HCT116 (cell line): ENCODE measurements around the gene CSRP1. TPM values are rescaled to one million over a fixed set of nuclear protein-coding genes. Genes with fewer than 3 reads are reported as not detected.
"Not testable (repeated sequence)": the region's sequence is repeated elsewhere in the genome, so short reads cannot be mapped to it uniquely, and the experiment has no call there.

Experiments
- ATAC-seq: fragments of 200-7000 bp; cut with Tn5 transposase; 2 replicates; pipeline ENCODE4 v1.9.1; 2020; ENCODE audit warnings: mild to moderate bottlenecking, moderate library complexity
- BruUV-seq: library from RNA; stranded (reverse); fragments of 400-500 nt; replicated peaks from 2 replicates; lab custom pipeline; 2021; lab: Mats Ljungman, UMichigan
- CTCF ChIA-PET: fragments of 300-600 bp; sonication (Branson Sonifier 250); formaldehyde crosslinking; loops from one replicate; lab custom pipeline; 2021; ENCODE audit warnings: antibody characterized with exemption; lab: Charles Lee
- POLR2A ChIA-PET: fragments of 300-600, 350-600 bp; sonication (Branson Sonifier 250); formaldehyde crosslinking; loops from one replicate; lab custom pipeline; 2021; ENCODE audit warnings: antibody characterized with exemption; lab: Charles Lee
- RAD21 ChIA-PET, 2 experiments: fragments of 300-600 bp; sonication (Branson Sonifier 250); formaldehyde crosslinking; loops; one replicate each; lab custom pipeline; 2023; ENCODE audit warnings: low total read pairs in 2 of 2; ENCODE audit not compliant: uncharacterized antibody in 2 of 2, unreplicated experiment in 2 of 2, low non-redundant PET in 1 of 2; lab: Charles Lee
- DNase-seq: peaks from one replicate; pipeline ENCODE4 v3.0.0-alpha.2; 2010; ENCODE audit warnings: low read depth, low spot score
- H2AFZ ChIP-seq: fragments of 200-600 bp; shearing (Covaris generic), sonication (generic); 2 replicates; pipeline ENCODE4 v1.6.1; 2017; ENCODE audit warnings: low read depth, mixed run types, mixed read lengths, antibody characterized with exemption, low read length; ENCODE audit not compliant: poor library complexity, severe bottlenecking
- H3K27ac ChIP-seq: 2 replicates; pipeline ENCODE4 v1.5.1; 2012; ENCODE audit warnings: low read depth, low read length
- H3K27me3 ChIP-seq: fragments of 200-600 bp; sonication (generic); 2 replicates; pipeline ENCODE4 v1.6.1; 2016; ENCODE audit warnings: mixed run types, low read length, mixed read lengths; ENCODE audit not compliant: insufficient read depth
- H3K36me3 ChIP-seq, 2 experiments: fragments of 200-500 bp in 1 of 2; fragments of 200-600 bp in 1 of 2; sonication (Bioruptor generic) in 1 of 2; sonication (generic) in 1 of 2; 2 replicates each; pipeline versions ENCODE4 v1.5.1 to v1.6.1; 2014 to 2016; ENCODE audit warnings: low read length in 2 of 2, inconsistent platforms in 1 of 2, mixed read lengths in 1 of 2, mixed run types in 1 of 2; ENCODE audit not compliant: insufficient read depth in 2 of 2, control insufficient read depth in 1 of 2
- H3K4me1 ChIP-seq, 2 experiments: fragments of 200-600 bp in 1 of 2; sonication (generic) in 1 of 2; 2 replicates each; pipeline versions ENCODE4 v1.5.1 to v1.6.1; 2012 to 2017; ENCODE audit warnings: low read length in 2 of 2, inconsistent platforms in 1 of 2, mild to moderate bottlenecking in 1 of 2, mixed read lengths in 1 of 2, mixed run types in 1 of 2, moderate library complexity in 1 of 2; ENCODE audit not compliant: insufficient read depth in 2 of 2, control insufficient read depth in 1 of 2
- H3K4me2 ChIP-seq: fragments of 200-600 bp; sonication (generic); 2 replicates; pipeline ENCODE4 v1.6.1; 2017; ENCODE audit warnings: mixed run types, low read length, mixed read lengths
- H3K4me3 ChIP-seq, 2 experiments: fragments of 200-600 bp in 1 of 2; sonication (generic) in 1 of 2; replicated peaks in 1 of 2; 2 replicates each; pipeline ENCODE4 v1.5.1; 2011 to 2016; ENCODE audit warnings: low read length in 2 of 2, control low read depth in 1 of 2, low read depth in 1 of 2, mild to moderate bottlenecking in 1 of 2, mixed read lengths in 1 of 2, mixed run types in 1 of 2
- H3K79me2 ChIP-seq: fragments of 200-600 bp; sonication (generic); 2 replicates; pipeline ENCODE4 v1.6.1; 2017; ENCODE audit warnings: mild to moderate bottlenecking, mixed run types, low read length, moderate library complexity, mixed read lengths; ENCODE audit not compliant: insufficient read depth
- H3K9ac ChIP-seq: fragments of 200-600 bp; sonication (generic); 2 replicates; pipeline ENCODE4 v1.6.1; 2016; ENCODE audit warnings: low read length, mixed read lengths
- H3K9me2 ChIP-seq: fragments of 200-600 bp; sonication (generic), shearing (Covaris generic); 2 replicates; pipeline ENCODE4 v1.6.1; 2017; ENCODE audit warnings: mixed run types, mild to moderate bottlenecking, moderate library complexity; ENCODE audit not compliant: insufficient read depth
- H3K9me3 ChIP-seq, 2 experiments: fragments of 200-500 bp in 1 of 2; fragments of 200-600 bp in 1 of 2; sonication (Bioruptor generic) in 1 of 2; sonication (generic) in 1 of 2; 2 replicates each; pipeline ENCODE4 v1.6.1; 2014 to 2017; ENCODE audit warnings: low read length in 2 of 2, mixed read lengths in 2 of 2, inconsistent platforms in 1 of 2, low read depth in 1 of 2, mild to moderate bottlenecking in 1 of 2, mixed run types in 1 of 2, moderate library complexity in 1 of 2; ENCODE audit not compliant: control insufficient read depth in 1 of 2, insufficient read depth in 1 of 2
- H4K20me1 ChIP-seq: fragments of 200-600 bp; sonication (generic), shearing (Covaris generic); 2 replicates; pipeline ENCODE4 v1.6.1; 2017; ENCODE audit warnings: mixed run types, mild to moderate bottlenecking, moderate library complexity; ENCODE audit not compliant: insufficient read depth
- CBX3 ChIP-seq: IDR thresholded peaks from 2 replicates; pipeline ENCODE4 v1.6.1; 2012; ENCODE audit warnings: low read depth
- EGR1 ChIP-seq: IDR thresholded peaks from 2 replicates; pipeline ENCODE4 v1.6.1; 2012; ENCODE audit warnings: low read depth
- EZH2phosphoT487 ChIP-seq: fragments of 200-600 bp; IDR thresholded peaks from 2 replicates; pipeline ENCODE4 v1.6.1; 2018; ENCODE audit warnings: antibody characterized with exemption, borderline replicate concordance
- POLR2A ChIP-seq: IDR thresholded peaks from 2 replicates; pipeline ENCODE4 v1.7.0; 2011; ENCODE audit warnings: borderline replicate concordance; ENCODE audit not compliant: insufficient read depth, insufficient read length; ENCODE audit errors: extremely low read depth
- RAD21 ChIP-seq: IDR thresholded peaks from 2 replicates; pipeline ENCODE4 v1.6.1; 2012; ENCODE audit warnings: low read depth, mild to moderate bottlenecking
- REST ChIP-seq: IDR thresholded peaks from 2 replicates; pipeline ENCODE4 v1.6.1; 2012; ENCODE audit warnings: low read depth
- ZFX ChIP-seq: fragments of 450-650 bp; IDR thresholded peaks from 2 replicates; pipeline ENCODE4 v1.6.1; 2017
- intact Hi-C: fragments of 100-400 bp; cut with micrococcal nuclease; formaldehyde crosslinking; loops from 2 replicates; pipeline ENCODE4 v1.10.0; 2022
- total RNA-seq: library from RNA; stranded (reverse); gene quantifications from one replicate; pipeline ENCODE4 v1.2.1, GENCODE V29; 2021; ENCODE audit not compliant: unreplicated experiment

CSRP1 gene
- total RNA-seq, 1 experiment from 2014 or later, result 51.7 TPM

GRCh38 chr1:201493757-201494617, 12.9 kb downstream of the CSRP1 start:
- Histone ChIP-seq H3K27ac (no peak overlapping the region), H3K36me3 (peaks cover 0 to 6% of the 10 kb centered on the region in 2 experiments; a peak in 2 of 4 replicates), H4K20me1 (no peaks in the 10 kb centered on the region), H3K9ac (no peak overlapping the region), H3K27me3 (no peaks in the 10 kb centered on the region), H2AFZ (no peak overlapping the region), H3K79me2 (no peaks in the 10 kb centered on the region), H3K4me3 (no peak overlapping the region), H3K9me2 (no peaks in the 10 kb centered on the region), H3K9me3 (no peaks in the 10 kb centered on the region), H3K4me1 (peaks cover 9 to 14% of the 10 kb centered on the region in 2 experiments; a peak in 3 of 4 replicates), H3K4me2 (no peak overlapping the region)
- ChIA-PET CTCF (interaction anchor here (1.1 kb wide), 1 partner anchor 19 kb away, joined by 4 read pairs; no protein-coding TSS in a partner anchor), RAD21 (no interaction called here), POLR2A (no interaction called here)
- BruUV-seq, result no TSS peak
- ATAC-seq, result no peak
- TF ChIP-seq EGR1 (no peak), REST (no peak), EZH2phosphoT487 (no peak), CBX3 (no peak), ZFX (no peak), POLR2A (no peak), RAD21 (no peak)
- no peak for DNase-seq
- intact Hi-C loops, result no loop called here

GRCh38 chr1:201493026-201493656, 13.8 kb downstream of the CSRP1 start:
- ATAC-seq, H4K20me1 ChIP-seq, H3K79me2 ChIP-seq: not testable (repeated sequence)

More at GRCh38 chr1:201493026-201493656, 13.8 kb downstream of the CSRP1 start:
- H3K4me1 ChIP-seq, result peaks cover 13 to 20% of the 10 kb centered on the region in 2 experiments; a peak in 3 of 4 replicates
- H3K4me3 ChIP-seq, H3K27me3 ChIP-seq, intact Hi-C loops, POLR2A ChIA-PET, H3K36me3 ChIP-seq, H3K4me2 ChIP-seq, BruUV-seq, H3K9ac ChIP-seq, DNase-seq, H3K9me3 ChIP-seq, H2AFZ ChIP-seq, H3K27ac ChIP-seq, RAD21 ChIA-PET, H3K9me2 ChIP-seq: not testable (repeated sequence)
- CTCF ChIA-PET, result interaction anchor here (2.4 kb wide), 1 partner anchor 45 kb away, joined by 5 read pairs; no protein-coding TSS in a partner anchor
